ENCODE data around the gene SHC4.

DNA sequence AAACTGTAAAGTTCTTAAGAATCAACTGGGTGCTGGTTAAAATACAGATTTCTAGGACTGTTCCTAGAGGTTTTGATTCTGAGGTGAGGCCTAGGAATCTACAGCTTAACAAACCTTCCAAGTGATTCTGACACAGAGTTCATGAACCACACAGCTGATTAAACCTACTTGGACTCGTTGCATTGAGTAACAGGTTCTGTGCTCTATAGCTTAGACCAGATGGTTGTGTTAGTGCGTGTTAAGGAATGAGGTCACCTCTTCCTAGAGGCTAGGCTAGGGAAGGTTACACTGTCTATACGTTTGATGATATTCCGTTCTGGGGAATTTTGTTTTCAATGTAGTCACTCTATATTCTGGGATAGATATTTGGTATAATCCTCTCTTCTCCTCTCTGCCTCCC lies 63.9 kb downstream of the SHC4 start:
- TF ChIP-seq CTCF (IDR thresholded peaks at IDR 0.05; ENCODE audit: insufficient read depth, low read length) (no peak), GABPA (IDR thresholded peaks at IDR 0.05; ENCODE audit: low read depth) (no peak), POLR2AphosphoS5 (IDR thresholded peaks at IDR 0.05; ENCODE audit: low read depth) (no peak), REST (IDR thresholded peaks at IDR 0.05; ENCODE audit: insufficient replicate concordance, low read depth) (no peak)
